Hepatocyte (in vitro differentiated cells): ENCODE data around the gene GSC.

Experiments used
- EZH2 ChIP-seq: fragments of 200-600 bp; sonication (generic); IDR thresholded peaks from 2 replicates; pipeline ENCODE4 v1.6.1; 2016; ENCODE audit warnings: antibody characterized with exemption, mild to moderate bottlenecking, borderline replicate concordance
- EZH2phosphoT487 ChIP-seq: fragments of 200-600 bp; sonication (generic); IDR thresholded peaks from one replicate; pipeline ENCODE4 v1.6.1; 2018; ENCODE audit warnings: antibody characterized with exemption, mild to moderate bottlenecking, low read depth, moderate library complexity; ENCODE audit not compliant: unreplicated experiment, severe bottlenecking
- TF ChIP-seq, protein P1 (sequence below): fragments of 200-600 bp; sonication (generic); IDR thresholded peaks from 2 replicates; pipeline ENCODE4 v1.5.1; 2016; ENCODE audit warnings: antibody characterized with exemption, mild to moderate bottlenecking; ENCODE audit not compliant: poor library complexity

DNA sequence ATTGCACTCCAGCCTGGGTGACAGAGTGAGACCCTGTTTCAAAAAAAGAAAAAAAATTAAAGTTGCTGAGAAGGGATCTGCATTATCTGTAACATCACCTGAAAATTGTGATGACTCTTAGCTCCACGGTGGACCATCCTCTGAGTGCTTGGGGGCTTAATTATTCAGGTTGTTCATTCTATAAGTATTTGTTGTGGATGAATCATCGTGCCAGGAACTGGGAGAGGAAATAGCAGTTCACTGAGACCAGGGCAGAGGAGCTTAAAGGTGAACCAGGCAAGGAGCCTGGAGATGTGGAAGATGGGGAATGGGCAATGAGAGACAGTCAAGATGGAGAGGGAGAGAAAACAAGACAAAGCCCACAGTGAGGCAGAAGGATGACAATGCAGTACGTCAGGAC, 25.5 kb upstream of the GSC start:
- TF ChIP-seq, protein P1, sequence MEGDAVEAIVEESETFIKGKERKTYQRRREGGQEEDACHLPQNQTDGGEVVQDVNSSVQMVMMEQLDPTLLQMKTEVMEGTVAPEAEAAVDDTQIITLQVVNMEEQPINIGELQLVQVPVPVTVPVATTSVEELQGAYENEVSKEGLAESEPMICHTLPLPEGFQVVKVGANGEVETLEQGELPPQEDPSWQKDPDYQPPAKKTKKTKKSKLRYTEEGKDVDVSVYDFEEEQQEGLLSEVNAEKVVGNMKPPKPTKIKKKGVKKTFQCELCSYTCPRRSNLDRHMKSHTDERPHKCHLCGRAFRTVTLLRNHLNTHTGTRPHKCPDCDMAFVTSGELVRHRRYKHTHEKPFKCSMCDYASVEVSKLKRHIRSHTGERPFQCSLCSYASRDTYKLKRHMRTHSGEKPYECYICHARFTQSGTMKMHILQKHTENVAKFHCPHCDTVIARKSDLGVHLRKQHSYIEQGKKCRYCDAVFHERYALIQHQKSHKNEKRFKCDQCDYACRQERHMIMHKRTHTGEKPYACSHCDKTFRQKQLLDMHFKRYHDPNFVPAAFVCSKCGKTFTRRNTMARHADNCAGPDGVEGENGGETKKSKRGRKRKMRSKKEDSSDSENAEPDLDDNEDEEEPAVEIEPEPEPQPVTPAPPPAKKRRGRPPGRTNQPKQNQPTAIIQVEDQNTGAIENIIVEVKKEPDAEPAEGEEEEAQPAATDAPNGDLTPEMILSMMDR = no peak
- no peak for TF ChIP-seq EZH2
- TF ChIP-seq EZH2phosphoT487 = no peak
